Gastrocnemius medialis (tissue), 4 donors: ENCODE measurements around the gene ACYP2.

Source experiments
- POLR2A ChIP-seq, 2 donors: fragments of 450-650 bp; IDR thresholded peaks; one replicate each; pipeline ENCODE4 v1.6.1; 2017; ENCODE audit warnings: antibody characterized with exemption in 2 of 2, mild to moderate bottlenecking in 2 of 2, moderate library complexity in 2 of 2
- TF ChIP-seq, protein P1 (sequence below), 5 experiments: fragments of 450-650 bp in 3 of 5; fragments of 200-600 bp in 2 of 5; sonication (generic) in 2 of 5; IDR thresholded peaks in 4 of 5; conservative IDR thresholded peaks in 1 of 5; 1 replicate in 4 of 5; 2 replicates in 1 of 5; pipeline ENCODE4 v1.5.1; 2016 to 2019; ENCODE audit warnings: antibody characterized with exemption in 5 of 5, mild to moderate bottlenecking in 3 of 5, moderate library complexity in 3 of 5

DNA sequence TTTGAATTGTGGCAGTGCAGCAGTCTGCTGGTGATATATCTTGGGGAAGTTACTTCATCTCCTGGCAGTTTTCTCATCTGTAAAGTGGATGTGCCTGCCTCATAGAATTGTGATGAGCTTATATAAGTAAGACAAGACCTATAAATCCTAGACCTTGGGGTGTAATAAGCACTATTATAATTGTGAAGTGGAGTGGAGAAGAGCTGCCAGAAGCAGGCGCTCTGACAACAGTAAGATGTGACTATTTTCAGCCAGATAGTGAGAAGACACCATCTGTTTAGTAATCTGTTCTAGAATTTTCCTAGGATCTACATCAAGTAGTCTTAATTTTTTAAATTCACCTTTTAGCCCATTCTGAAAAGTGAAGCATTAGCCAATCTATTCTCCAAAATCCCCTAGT is 226.2 kb downstream of the ACYP2 start:
- TF ChIP-seq, protein P1, sequence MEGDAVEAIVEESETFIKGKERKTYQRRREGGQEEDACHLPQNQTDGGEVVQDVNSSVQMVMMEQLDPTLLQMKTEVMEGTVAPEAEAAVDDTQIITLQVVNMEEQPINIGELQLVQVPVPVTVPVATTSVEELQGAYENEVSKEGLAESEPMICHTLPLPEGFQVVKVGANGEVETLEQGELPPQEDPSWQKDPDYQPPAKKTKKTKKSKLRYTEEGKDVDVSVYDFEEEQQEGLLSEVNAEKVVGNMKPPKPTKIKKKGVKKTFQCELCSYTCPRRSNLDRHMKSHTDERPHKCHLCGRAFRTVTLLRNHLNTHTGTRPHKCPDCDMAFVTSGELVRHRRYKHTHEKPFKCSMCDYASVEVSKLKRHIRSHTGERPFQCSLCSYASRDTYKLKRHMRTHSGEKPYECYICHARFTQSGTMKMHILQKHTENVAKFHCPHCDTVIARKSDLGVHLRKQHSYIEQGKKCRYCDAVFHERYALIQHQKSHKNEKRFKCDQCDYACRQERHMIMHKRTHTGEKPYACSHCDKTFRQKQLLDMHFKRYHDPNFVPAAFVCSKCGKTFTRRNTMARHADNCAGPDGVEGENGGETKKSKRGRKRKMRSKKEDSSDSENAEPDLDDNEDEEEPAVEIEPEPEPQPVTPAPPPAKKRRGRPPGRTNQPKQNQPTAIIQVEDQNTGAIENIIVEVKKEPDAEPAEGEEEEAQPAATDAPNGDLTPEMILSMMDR (IDR thresholded peaks at IDR 0.05 in 4 of 5, conservative IDR thresholded peaks at IDR 0.05 in 1 of 5): no peak
- no peak for TF ChIP-seq POLR2A (IDR thresholded peaks at IDR 0.05)
